Measurements from ENCODE around the gene MPZL2. TPM values are rescaled to one million over a fixed set of nuclear protein-coding genes. Genes with fewer than 3 reads are reported as not detected.

The MPZL2 gene
- total RNA-seq, 1 donor from 2014 or later = 0.95 TPM

- H3K27ac ChIP-seq (ENCODE audit: low read depth, low read length) = no peak overlapping the region
- Mint-ChIP-seq H3K27me3 (ENCODE audit: low read depth, unreplicated experiment) (peaks cover 23% of the 10 kb centered on the region), H3K9me3 (ENCODE audit: unreplicated experiment) (peaks cover 2% of the 10 kb centered on the region), H3K36me3 (ENCODE audit: low read depth, unreplicated experiment) (no peaks in the 10 kb centered on the region), H3K4me1 (ENCODE audit: low read depth, unreplicated experiment) (peaks cover 3% of the 10 kb centered on the region), H3K4me3 (ENCODE audit: unreplicated experiment) (no peak overlapping the region), H3K27ac (ENCODE audit: unreplicated experiment) (no peak overlapping the region)
- no peaks in the 10 kb centered on the region for H3K4me1 ChIP-seq (ENCODE audit: insufficient read depth, low read length)
- H3K27me3 ChIP-seq (ENCODE audit: insufficient read depth, low read length) = peaks cover 48% of the 10 kb centered on the region
- H3K4me3 ChIP-seq (ENCODE audit: insufficient read depth, low read depth, low read length) = no peak overlapping the region
- no peaks in the 10 kb centered on the region for H3K9me3 ChIP-seq (ENCODE audit: insufficient read depth, low read depth, low read length)
- H3K36me3 ChIP-seq (ENCODE audit: insufficient read depth, low read length) = no peaks in the 10 kb centered on the region
- DNase-seq (ENCODE audit: low read depth) (no peak), FAIRE-seq (no peak)
- TF ChIP-seq, protein P1, sequence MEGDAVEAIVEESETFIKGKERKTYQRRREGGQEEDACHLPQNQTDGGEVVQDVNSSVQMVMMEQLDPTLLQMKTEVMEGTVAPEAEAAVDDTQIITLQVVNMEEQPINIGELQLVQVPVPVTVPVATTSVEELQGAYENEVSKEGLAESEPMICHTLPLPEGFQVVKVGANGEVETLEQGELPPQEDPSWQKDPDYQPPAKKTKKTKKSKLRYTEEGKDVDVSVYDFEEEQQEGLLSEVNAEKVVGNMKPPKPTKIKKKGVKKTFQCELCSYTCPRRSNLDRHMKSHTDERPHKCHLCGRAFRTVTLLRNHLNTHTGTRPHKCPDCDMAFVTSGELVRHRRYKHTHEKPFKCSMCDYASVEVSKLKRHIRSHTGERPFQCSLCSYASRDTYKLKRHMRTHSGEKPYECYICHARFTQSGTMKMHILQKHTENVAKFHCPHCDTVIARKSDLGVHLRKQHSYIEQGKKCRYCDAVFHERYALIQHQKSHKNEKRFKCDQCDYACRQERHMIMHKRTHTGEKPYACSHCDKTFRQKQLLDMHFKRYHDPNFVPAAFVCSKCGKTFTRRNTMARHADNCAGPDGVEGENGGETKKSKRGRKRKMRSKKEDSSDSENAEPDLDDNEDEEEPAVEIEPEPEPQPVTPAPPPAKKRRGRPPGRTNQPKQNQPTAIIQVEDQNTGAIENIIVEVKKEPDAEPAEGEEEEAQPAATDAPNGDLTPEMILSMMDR (IDR thresholded peaks at IDR 0.05; ENCODE audit: insufficient read depth, low read depth, low read length) = no peak
- TF ChIP-seq EZH2 (IDR thresholded peaks at IDR 0.05; ENCODE audit: insufficient read depth, low read length) = no peak
- H3K4me2 ChIP-seq (ENCODE audit: low read length) = no peak overlapping the region
- H3K79me2 ChIP-seq (ENCODE audit: insufficient read depth, low read length) = no peaks in the 10 kb centered on the region
- no peak overlapping the region for H2AFZ ChIP-seq (ENCODE audit: low read depth, low read length)
- H4K20me1 ChIP-seq (ENCODE audit: insufficient read depth, low read length) = no peaks in the 10 kb centered on the region
- no peak overlapping the region for H3K9ac ChIP-seq (ENCODE audit: low read length)
Measured at GRCh38 chr11:118210323-118210722, 53.8 kb downstream of the MPZL2 start.

DNA sequence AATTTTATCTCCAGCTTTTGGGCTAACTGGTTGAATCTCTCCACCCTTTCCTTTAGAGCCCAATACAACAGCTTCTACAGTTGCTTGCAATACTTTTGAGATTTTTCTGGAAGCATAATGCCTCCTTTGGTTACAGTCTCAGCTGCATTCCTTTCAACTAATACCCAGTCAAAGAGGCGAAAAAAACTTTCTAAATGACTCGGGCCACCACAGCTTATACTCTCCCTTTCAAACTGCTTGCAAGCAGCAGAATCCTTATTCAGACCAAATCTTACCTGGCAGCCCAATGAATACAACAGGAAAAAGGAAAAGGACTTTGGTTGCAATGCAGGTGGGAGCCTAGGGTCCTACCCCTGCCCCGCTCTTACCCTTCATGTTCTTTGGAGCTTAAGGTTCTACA, 55.1 kb downstream of the MPZL2 start:
- H3K27ac ChIP-seq (ENCODE audit: low read depth, low read length) = no peak overlapping the region
- Mint-ChIP-seq H3K9me3 (ENCODE audit: unreplicated experiment) (peaks cover 2% of the 10 kb centered on the region), H3K4me1 (ENCODE audit: low read depth, unreplicated experiment) (peaks cover 3% of the 10 kb centered on the region), H3K27ac (ENCODE audit: unreplicated experiment) (no peak overlapping the region), H3K36me3 (ENCODE audit: low read depth, unreplicated experiment) (no peaks in the 10 kb centered on the region), H3K27me3 (ENCODE audit: low read depth, unreplicated experiment) (peaks cover 20% of the 10 kb centered on the region), H3K4me3 (ENCODE audit: unreplicated experiment) (no peak overlapping the region)
- H3K27me3 ChIP-seq (ENCODE audit: insufficient read depth, low read length) = peaks cover 38% of the 10 kb centered on the region
- no peaks in the 10 kb centered on the region for H3K9me3 ChIP-seq (ENCODE audit: insufficient read depth, low read depth, low read length)
- no peaks in the 10 kb centered on the region for H3K36me3 ChIP-seq (ENCODE audit: insufficient read depth, low read length)
- DNase-seq (ENCODE audit: low read depth) (no peak), FAIRE-seq (no peak)
- no peaks in the 10 kb centered on the region for H3K79me2 ChIP-seq (ENCODE audit: insufficient read depth, low read length)
- no peak overlapping the region for H3K4me2 ChIP-seq (ENCODE audit: low read length)
- H2AFZ ChIP-seq (ENCODE audit: low read depth, low read length) = no peak overlapping the region
- no peaks in the 10 kb centered on the region for H3K4me1 ChIP-seq (ENCODE audit: insufficient read depth, low read length)
- TF ChIP-seq, protein P1 (IDR thresholded peaks at IDR 0.05; ENCODE audit: insufficient read depth, low read depth, low read length) = no peak
- TF ChIP-seq EZH2 (IDR thresholded peaks at IDR 0.05; ENCODE audit: insufficient read depth, low read length) = no peak
- H4K20me1 ChIP-seq (ENCODE audit: insufficient read depth, low read length) = no peaks in the 10 kb centered on the region
- no peak overlapping the region for H3K4me3 ChIP-seq (ENCODE audit: insufficient read depth, low read depth, low read length)
- H3K9ac ChIP-seq (ENCODE audit: low read length) = no peak overlapping the region

GRCh38 chr11:118207079-118207478, 57.0 kb downstream of the MPZL2 start:
- no peak overlapping the region for H3K4me3 Mint-ChIP-seq (ENCODE audit: unreplicated experiment)

More at GRCh38 chr11:118207079-118207478, 57.0 kb downstream of the MPZL2 start:
- Histone ChIP-seq H3K79me2 (ENCODE audit: insufficient read depth, low read length) (no peaks in the 10 kb centered on the region), H3K4me2 (ENCODE audit: low read length) (no peak overlapping the region), H3K4me1 (ENCODE audit: insufficient read depth, low read length) (no peaks in the 10 kb centered on the region), H3K27ac (ENCODE audit: low read depth, low read length) (no peak overlapping the region), H3K9ac (ENCODE audit: low read length) (no peak overlapping the region), H3K27me3 (ENCODE audit: insufficient read depth, low read length) (peaks cover 24% of the 10 kb centered on the region), H4K20me1 (ENCODE audit: insufficient read depth, low read length) (no peaks in the 10 kb centered on the region), H3K9me3 (ENCODE audit: insufficient read depth, low read depth, low read length) (no peaks in the 10 kb centered on the region), H3K4me3 (ENCODE audit: insufficient read depth, low read depth, low read length) (no peak overlapping the region), H3K36me3 (ENCODE audit: insufficient read depth, low read length) (no peaks in the 10 kb centered on the region), H2AFZ (ENCODE audit: low read depth, low read length) (no peak overlapping the region)
- Mint-ChIP-seq H3K4me1 (ENCODE audit: low read depth, unreplicated experiment) (peaks cover 3% of the 10 kb centered on the region), H3K9me3 (ENCODE audit: unreplicated experiment) (peaks cover 2% of the 10 kb centered on the region), H3K27me3 (ENCODE audit: low read depth, unreplicated experiment) (peaks cover 12% of the 10 kb centered on the region), H3K36me3 (ENCODE audit: low read depth, unreplicated experiment) (no peaks in the 10 kb centered on the region), H3K27ac (ENCODE audit: unreplicated experiment) (no peak overlapping the region)
- TF ChIP-seq EZH2 (IDR thresholded peaks at IDR 0.05; ENCODE audit: insufficient read depth, low read length) = no peak
- TF ChIP-seq, protein P1 (IDR thresholded peaks at IDR 0.05; ENCODE audit: insufficient read depth, low read depth, low read length) = no peak
- FAIRE-seq = no peak
- no peak for DNase-seq (ENCODE audit: low read depth)
